Head of caudate nucleus (tissue), 42 donors: ENCODE results near the gene NIFK.
A peak's percentile ranks its signal among the peaks of the same experiment; 100 is the strongest.
"Not testable (repeated sequence)": the region's sequence is repeated elsewhere in the genome, so short reads cannot be mapped to it uniquely, and the experiment has no call there.

Experiments used
- DNase-seq, 42 donors: peaks; one replicate each; pipeline versions ENCODE4 v3.0.0 to v3.0.0-alpha.2; 2020 to 2021; ENCODE audit warnings: mixed read lengths in 7 of 42
- intact Hi-C: fragments of 100-400 bp; cut with DNase I; formaldehyde crosslinking; loops from one replicate; pipeline ENCODE4 v1.15.0; 2022

The NIFK gene

DNA sequence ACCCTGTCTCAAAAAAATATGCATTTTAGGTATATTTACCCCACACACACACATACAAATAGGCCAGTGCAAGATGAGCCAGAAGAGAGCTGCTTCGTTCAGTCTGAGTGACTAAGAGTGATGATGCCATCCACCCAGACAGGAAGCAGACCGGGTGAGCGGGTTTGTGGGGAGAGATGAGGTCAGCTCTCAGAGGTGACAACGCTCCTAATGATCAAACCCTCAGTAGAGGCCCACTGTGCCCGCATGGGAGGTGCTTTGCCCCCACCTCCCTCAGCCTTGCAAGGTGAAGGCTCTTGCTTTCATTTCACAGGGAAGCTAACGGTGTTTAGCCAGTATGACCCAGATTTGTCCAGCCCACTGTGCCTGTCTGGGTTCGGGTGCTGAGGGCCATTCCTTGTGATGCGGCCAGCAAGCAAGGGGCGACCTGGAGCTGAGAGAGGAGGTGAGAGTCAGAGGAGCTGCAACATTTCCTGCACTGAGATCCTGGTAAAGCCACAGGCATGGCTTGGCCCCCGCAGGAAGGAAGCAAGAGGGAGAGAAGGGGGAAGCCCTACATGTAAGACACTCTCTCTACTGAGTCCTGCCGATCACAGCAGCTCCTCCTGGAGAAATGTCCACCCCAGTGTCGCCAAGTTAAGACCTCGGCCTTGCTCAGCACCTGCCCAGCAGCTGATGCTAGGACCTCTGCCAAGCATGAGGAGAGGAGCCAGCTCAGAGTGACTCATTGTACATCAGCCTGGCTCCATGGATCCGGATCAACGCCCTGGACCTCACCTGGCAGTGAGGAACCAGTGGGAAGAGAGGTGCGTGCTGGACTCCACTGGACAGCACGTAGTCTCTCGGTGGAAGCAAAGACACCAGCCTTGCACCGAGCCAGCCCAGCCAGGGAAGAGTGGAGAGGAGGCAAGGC, 37.0 kb downstream of the NIFK start:
- DNase-seq = peak in 3 of 42 donors; percentile 19 to 28 (median 24)
- intact Hi-C loops = no loop called here

DNA sequence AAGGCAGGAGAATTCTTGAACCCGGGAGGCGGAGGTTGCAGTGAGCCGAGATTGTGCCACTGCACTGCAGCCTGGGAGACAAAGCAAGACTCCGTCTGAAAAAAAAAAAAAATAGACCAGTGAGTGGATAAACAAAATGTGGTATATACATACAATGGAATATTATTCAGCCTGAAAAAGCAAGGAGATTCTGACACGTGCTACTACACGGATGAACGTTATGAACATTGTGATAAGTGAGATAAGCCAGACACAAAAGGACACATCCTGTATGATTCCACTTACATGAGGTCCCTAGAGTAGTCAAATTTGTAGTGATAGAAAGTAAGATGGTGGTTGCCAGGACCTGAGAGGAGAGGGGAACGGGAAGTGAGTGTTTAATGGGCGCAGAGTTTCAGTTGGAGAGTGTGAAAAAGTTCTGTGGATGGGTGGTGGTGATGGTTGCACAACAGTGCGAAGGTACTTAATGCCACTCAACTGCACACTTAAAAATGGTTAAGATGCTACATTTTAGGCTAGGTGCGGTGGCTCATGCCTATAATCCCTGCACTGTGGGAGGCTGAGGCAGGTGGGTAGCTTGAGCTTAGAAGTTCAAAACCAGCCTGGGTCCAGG, 38.3 kb downstream of the NIFK start:
- intact Hi-C loops = no loop called here

GRCh38 chr2:121697108-121697631, 39.5 kb downstream of the NIFK start:
- intact Hi-C loops = no loop called here
- DNase-seq = peak in 1 of 42 donors; percentile 24

More for the DNA sequence above, 38.3 kb downstream of the NIFK start:
- DNase-seq = no peak

- DNase-seq = peak in 1 of 42 donors; percentile 16
- intact Hi-C loops = no loop called here
Observed at GRCh38 chr2:121696410-121696930, 40.2 kb downstream of the NIFK start.

DNA sequence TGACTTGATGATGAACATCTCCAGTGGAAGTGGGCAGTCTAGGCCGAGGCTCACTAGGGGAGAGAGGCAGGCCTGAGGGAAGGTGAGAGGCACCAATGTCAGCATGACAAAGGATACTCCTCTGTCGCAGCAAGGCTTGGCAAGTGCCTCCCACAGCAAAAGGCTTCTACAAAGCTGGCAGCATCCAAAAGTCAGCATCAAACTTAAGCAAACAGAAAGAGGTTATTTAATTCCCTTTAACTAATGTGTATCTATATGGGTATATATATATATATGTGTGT, 41.6 kb downstream of the NIFK start:
- intact Hi-C loops = no loop called here

GRCh38 chr2:121694398-121695170, 42.1 kb downstream of the NIFK start:
- peak in 1 of 42 donors; percentile 5 for DNase-seq
- intact Hi-C loops = no loop called here

More for the DNA sequence above, 41.6 kb downstream of the NIFK start:
- DNase-seq = peak in 1 of 42 donors; percentile 11

DNA sequence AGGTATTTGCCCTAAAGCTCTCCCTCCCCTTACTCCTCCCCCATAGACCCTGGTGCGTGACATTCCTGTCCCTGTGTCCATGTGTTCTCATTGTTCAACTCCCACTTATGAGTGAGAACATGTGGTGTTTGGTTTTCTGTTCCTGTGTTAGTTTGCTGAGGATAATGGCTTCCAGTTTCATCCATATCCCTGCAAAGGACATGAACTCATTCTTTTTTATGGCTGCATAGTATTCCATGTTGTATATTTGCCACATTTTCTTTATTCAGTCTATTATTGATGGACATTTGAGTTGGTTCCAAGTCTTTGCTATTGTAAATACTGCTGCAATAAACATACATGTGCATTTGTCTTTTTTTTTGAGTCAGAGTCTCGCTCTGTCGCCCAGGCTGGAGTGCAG, 46.1 kb downstream of the NIFK start:
- DNase-seq, intact Hi-C loops: not testable (repeated sequence)

DNA sequence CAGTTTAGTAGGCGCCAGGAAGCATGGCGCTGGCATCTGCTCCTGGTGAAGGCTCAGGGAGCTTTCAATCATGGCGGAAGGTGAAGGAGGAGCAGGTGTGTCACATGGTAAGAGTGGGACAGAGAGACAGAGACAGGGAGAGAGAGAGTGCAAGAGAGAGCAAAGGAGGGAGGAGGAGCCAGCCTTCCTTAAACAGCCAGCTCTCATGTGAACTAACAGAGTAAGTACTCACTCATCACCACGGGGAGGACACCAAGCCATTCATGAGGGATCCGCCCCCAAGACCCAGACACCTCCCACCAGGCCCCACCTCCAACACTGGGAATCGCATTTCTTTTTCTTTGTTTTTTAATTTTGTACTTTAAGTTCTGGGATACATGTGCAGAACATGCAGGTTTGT, 46.6 kb downstream of the NIFK start:
- peak in 2 of 42 donors; percentile 11 to 19 for DNase-seq
- intact Hi-C loops = no loop called here

DNA sequence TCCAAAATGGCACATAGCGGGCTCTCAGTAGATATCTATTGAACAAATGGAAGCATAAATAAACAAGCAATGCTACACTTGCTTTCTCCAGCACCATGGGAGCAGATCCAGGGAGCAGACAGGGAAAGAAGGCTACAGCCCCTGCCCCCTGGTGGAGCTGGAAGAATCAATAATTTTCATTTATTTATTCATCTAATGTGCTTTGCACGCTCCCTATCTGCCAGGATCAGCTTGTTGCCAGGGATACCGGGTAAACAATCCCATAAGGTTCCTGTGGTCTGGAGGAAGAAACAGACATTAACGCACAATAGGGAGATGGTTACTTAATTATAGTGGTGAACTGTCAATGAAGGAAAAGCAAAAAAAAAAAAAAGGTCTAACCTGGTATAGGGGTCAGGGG, 47.3 kb downstream of the NIFK start:
- DNase-seq = peak in 8 of 42 donors; percentile 9 to 36 (median 25)
- intact Hi-C loops = no loop called here

GRCh38 chr2:121688820-121689219, 47.9 kb downstream of the NIFK start:
- DNase-seq = no peak
- intact Hi-C loops = no loop called here

- intact Hi-C loops = no loop called here
- DNase-seq = peak in 1 of 42 donors; percentile 12
Observed at GRCh38 chr2:121686902-121687301, 49.8 kb downstream of the NIFK start.

GRCh38 chr2:121686218-121686617, 50.5 kb downstream of the NIFK start:
- peak in 2 of 42 donors; percentile 16 to 20 for DNase-seq
- intact Hi-C loops = no loop called here

DNA sequence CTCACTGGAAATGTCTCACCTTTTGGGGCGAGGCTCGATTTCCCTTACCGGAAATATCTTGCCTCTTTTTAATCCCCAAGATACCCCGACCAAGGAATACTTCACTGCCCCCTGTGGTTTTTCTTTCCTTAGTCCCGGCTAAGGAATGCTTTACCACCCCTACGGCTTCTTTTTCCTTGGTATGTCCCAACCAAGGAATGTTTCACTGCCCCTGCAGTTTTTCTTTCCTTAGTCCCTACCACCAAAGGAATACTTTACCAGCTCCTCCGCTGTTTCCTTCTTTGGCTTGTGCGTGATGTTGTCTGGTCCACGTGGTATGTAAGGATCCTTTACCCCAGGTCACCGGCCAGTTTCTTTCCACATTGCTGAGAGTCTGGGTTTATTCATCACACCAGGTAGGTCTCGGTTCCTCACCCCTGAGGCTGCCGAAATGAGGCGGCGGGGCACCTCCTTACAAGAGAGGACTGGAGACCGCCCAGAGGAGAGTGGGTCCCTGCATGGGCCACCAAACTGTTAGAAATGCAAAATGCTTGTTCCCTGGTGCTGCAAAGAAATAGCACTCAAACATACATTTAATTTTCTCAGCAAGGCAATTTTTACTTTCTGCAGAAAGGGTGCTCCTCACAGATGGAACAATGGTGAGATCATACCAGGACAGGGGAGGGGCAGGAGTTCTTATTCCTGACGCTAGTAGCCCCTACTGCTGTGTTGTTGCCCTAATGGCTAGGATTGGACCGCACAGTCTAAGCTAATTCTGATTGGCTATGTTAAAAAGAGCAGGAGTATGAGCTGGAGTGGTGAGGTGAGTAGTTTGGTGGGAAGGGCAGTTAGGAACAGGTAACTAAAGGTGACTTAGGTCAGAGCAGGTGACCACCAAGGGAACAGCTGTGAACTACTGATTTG, 54.0 kb downstream of the NIFK start:
- intact Hi-C loops = no loop called here
- DNase-seq = peak in 1 of 42 donors; percentile 9

GRCh38 chr2:121677855-121678254, 58.8 kb downstream of the NIFK start:
- no peak for DNase-seq
- intact Hi-C loops = no loop called here
